Right lobe of liver (tissue), 4 donors: Measurements from ENCODE around the gene GLIS1.

Experiments used
- CTCF ChIP-seq, 4 donors: fragments of 200-600 bp in 3 of 4; fragments of 450-650 bp in 1 of 4; IDR thresholded peaks; one replicate each; pipeline versions ENCODE4 v1.5.1 to v1.8.0; 2016 to 2022; ENCODE audit warnings: antibody characterized with exemption in 4 of 4, mild to moderate bottlenecking in 2 of 4
- POLR2A ChIP-seq: fragments of 450-650 bp; IDR thresholded peaks from one replicate; pipeline ENCODE4 v1.6.1; 2017; ENCODE audit warnings: antibody characterized with exemption, mild to moderate bottlenecking
- donor health status: DM: no; HTN: no; CAD: no.
- donor health status: DM: no; HTN: no; CAD: no.
- donor health status: DM: no; HTN: yes; CAD: no.

GRCh38 chr1:53684741-53685140 is 54.2 kb downstream of the GLIS1 start:
- TF ChIP-seq CTCF (IDR thresholded peaks at IDR 0.05) (no peak), POLR2A (no peak)
